IPS-18c (cell line): ENCODE measurements around the gene YY1AP1.
"Not testable (repeated sequence)": the region's sequence is repeated elsewhere in the genome, so short reads cannot be mapped to it uniquely, and the experiment has no call there.

ENCODE experiments used
- H3K4me3 ChIP-seq: 2 replicates; pipeline ENCODE4 v1.7.0; 2013; ENCODE audit warnings: low read depth, mild to moderate bottlenecking, low read length, moderate library complexity; ENCODE audit not compliant: insufficient read depth
- H3K9me3 ChIP-seq: one replicate; pipeline ENCODE4 v1.6.1; 2013; ENCODE audit warnings: mild to moderate bottlenecking, low read length, moderate library complexity; ENCODE audit not compliant: control insufficient read depth, insufficient read depth

The YY1AP1 gene

GRCh38 chr1:155698382-155699038 is 9.9 kb upstream of the YY1AP1 start:
- peaks cover 9% of the 10 kb centered on the region for H3K9me3 ChIP-seq
- H3K4me3 ChIP-seq: no peak overlapping the region

DNA sequence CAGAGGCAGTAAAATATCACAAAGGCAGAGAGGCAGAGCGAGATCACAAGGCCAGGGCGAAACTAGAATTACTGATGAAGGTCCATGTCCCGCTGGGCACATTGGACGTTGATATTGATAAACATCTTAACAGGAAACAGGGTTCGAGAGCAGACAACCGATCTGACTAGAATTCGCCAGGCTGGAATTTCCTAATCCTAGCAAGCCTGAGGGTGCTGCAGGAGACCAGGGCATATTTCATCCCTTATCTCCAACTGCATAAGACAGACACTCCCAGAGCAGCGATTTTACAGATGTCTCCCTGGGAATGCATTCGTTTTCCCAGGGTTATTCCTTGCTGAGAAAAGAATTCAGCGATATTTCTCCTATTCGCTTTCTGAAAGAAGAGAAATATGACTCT is 9.0 kb upstream of the YY1AP1 start:
- not testable (repeated sequence) for H3K9me3 ChIP-seq, H3K4me3 ChIP-seq

GRCh38 chr1:155697046-155697445 is 8.5 kb upstream of the YY1AP1 start:
- H3K9me3 ChIP-seq: peaks cover 9% of the 10 kb centered on the region
- H3K4me3 ChIP-seq: no peak overlapping the region

- H3K4me3 ChIP-seq: no peak overlapping the region
- H3K9me3 ChIP-seq: peaks cover 9% of the 10 kb centered on the region
Measured at GRCh38 chr1:155696524-155696923, 8.0 kb upstream of the YY1AP1 start.

DNA sequence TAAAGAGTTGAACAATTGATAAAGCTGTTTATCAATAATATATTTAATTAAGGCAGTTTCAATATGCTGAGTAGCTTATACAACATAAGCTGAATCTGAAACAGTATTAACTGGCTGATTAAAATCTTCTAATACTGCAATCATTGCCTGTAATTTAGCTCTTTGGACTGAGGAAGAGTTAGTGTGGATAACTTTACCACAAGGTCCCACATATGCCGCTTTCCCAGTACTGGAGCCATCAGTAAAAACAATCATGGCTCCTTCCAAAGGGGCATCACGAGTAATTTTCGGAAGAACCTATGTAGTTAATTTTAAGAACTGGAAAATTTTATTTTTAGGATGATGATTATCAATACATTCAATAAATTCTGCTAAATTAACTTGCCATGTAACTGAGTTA is 7.0 kb upstream of the YY1AP1 start:
- Histone ChIP-seq H3K9me3 (peaks cover 9% of the 10 kb centered on the region), H3K4me3 (no peak overlapping the region)

DNA sequence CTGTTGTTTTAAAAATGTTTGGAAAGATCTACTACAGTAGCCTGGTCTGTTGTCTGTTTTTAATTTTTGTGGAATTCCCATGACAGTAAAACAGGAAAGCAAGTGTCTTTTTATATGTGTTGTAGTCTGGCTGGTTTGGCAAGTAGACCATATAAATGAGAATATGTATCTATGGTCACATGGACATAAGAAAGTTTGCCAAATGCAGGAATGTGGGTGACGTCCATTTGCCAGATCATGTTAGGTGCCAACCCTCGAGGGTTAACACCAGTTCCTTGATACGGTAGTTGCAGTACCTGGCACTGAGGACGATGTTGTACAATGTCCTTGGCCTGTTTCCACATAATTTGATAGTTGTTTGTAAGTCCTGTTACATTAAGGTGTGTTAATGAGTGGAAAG is 6.5 kb upstream of the YY1AP1 start:
- no peak overlapping the region for H3K4me3 ChIP-seq
- peaks cover 9% of the 10 kb centered on the region for H3K9me3 ChIP-seq

- H3K4me3 ChIP-seq: no peak overlapping the region
Measured at GRCh38 chr1:155694167-155694566, 5.6 kb upstream of the YY1AP1 start.

GRCh38 chr1:155691992-155692528 is 3.5 kb upstream of the YY1AP1 start:
- Histone ChIP-seq H3K9me3 (peaks cover 3% of the 10 kb centered on the region), H3K4me3 (no peak overlapping the region)

More at GRCh38 chr1:155694167-155694566, 5.6 kb upstream of the YY1AP1 start:
- H3K9me3 ChIP-seq: peaks cover 6% of the 10 kb centered on the region

DNA sequence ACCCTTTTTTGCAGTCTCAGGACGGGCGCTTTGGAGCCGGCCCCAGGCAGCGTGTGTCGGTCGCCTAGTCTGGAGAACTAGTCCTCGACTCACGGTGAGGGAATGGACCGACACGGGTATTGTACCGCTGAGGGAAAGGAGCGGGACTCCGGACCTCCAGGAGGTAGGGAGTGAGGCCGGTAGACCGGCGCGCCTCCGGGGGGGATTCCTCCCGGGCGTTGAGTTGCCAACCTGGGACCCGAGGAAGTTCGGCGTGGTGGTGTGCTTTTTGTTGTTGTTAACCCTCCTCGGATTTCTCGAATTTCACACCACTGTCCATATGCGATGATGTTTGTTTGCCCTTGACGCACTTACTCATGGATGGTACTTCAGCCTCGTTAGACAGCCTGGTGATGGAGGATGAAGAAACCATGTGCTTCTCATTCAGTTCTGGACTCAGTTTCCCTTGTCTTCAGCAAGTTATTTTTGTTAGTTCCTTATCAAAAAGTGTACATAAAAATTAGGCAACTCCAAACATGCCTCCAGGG is 570 bp upstream of the YY1AP1 start, which contains the start of gene DAP3:
Gene DAP3, plus strand, starts transcription at position 11 of the 527 bp plus-strand sequence. CDS start 20,689 bp downstream, outside the sequence.
- H3K9me3 ChIP-seq: not testable (repeated sequence)
- peak within 1 kb of the TSS; percentile 98 for H3K4me3 ChIP-seq

GRCh38 chr1:155687705-155688323 is 760 bp downstream of the YY1AP1 start:
- H3K4me3 ChIP-seq: peak overlapping the region; percentile 98
- H3K9me3 ChIP-seq: not testable (repeated sequence)

DNA sequence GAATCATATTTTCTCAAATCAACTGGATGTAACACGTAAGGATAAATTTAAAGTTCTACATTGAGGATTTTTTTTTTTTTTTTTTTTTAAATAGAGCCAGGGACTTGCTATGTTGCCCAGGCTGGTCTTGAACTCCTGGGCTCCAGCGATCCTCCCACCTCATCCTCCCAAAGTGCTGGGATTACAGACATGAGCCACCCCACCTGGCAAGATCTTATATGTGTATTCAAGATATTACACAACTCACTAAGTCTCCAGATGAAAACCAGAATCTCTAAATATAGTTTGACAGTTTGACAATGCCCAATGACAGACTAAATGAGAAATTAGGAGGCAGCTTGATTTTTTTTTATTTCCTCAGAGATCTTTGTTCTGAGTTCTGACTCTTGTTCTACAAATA is 6.8 kb downstream of the YY1AP1 start:
- Histone ChIP-seq H3K4me3 (no peak overlapping the region), H3K9me3 (no peaks in the 10 kb centered on the region)

GRCh38 chr1:155680531-155680930 is 8.0 kb downstream of the YY1AP1 start:
- H3K9me3 ChIP-seq: no peaks in the 10 kb centered on the region
- H3K4me3 ChIP-seq: no peak overlapping the region

- not testable (repeated sequence) for H3K9me3 ChIP-seq, H3K4me3 ChIP-seq
Measured at GRCh38 chr1:155678992-155679391, 9.6 kb downstream of the YY1AP1 start.

DNA sequence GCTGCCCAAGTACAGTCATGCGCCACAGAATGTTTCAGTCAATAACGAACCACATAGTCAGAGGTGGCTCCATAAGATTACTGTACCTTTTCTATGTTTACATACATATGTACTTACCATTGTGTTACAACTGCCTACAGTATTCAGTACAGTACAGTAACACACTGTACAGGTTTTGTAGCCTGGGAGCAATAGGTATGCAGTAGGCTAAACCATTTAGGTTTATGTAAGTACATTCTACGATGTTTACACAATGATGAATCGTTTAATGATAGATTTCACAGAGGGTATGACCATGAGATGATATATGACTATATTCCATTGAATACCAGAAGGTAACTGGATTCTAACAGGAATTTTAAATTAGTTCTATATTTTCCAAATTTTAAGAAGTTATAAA is 10.5 kb downstream of the YY1AP1 start:
- H3K9me3 ChIP-seq: no peaks in the 10 kb centered on the region
- H3K4me3 ChIP-seq: no peak overlapping the region

DNA sequence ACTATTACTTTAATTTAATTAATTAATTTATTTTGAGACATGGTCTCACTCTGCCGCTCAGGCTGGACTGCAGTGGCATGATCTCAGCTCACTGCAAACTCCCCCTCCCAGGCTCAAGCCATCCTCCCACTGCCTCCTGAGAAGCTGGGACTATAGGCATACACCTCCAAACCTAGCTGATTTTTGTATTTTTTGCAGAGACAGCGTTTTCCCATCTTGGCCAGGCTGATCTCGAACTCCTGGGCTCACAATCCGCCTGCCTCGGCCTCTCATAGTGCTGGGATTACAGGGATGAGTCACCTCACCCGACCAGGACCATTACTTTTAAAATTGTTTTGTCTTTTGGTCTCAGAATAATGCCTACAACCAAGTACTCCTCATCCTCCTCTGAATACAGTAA is 15.6 kb downstream of the YY1AP1 start:
- Histone ChIP-seq H3K9me3 (no peaks in the 10 kb centered on the region), H3K4me3 (no peak overlapping the region)

DNA sequence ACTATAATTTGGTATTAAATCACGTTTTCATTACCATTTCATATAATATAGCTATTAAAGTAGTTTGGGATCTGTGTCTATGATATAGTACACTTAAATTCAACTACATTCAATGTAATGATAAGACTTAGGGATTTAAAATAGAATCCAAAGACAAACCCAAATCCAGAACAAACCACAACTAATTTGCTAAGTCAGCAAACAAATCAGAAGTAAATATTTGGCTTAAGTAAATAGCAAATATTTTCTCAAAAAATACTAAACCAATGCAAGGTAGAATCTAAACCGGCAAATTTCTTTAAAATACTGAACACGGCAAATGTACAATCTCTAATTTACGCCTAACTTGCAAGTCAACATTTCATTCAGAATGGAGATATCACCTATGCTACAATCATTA is 16.8 kb downstream of the YY1AP1 start:
- Histone ChIP-seq H3K4me3 (no peak overlapping the region), H3K9me3 (no peaks in the 10 kb centered on the region)

- H3K9me3 ChIP-seq: no peaks in the 10 kb centered on the region
- H3K4me3 ChIP-seq: no peak overlapping the region
Measured at GRCh38 chr1:155669233-155670162, 19.1 kb downstream of the YY1AP1 start.
